Measurements from ENCODE around the gene CRYGC.

Gene CRYGC

DNA sequence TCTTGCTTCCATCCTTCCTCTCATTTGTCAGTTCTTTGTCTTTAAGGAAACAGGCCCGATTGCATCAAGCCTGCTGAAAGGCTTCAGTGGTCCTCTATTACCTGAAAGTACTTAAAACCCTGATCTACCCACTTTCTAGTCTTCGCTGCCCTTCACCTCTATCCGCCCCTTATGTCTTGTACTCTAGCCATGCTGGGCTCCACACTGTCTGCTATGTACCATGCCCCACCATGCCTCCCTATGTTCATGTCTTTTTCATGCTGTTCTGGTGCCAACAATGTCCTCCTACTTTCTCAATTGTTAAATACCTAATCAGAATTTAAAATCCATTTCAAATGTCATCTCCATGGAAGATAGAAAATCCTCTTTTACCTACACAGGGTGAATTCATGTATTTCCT lies 33.5 kb downstream of the CRYGC start:
- no peak overlapping the region for H3K4me3 Mint-ChIP-seq
- no peak overlapping the region for H3K27ac Mint-ChIP-seq
- H3K9me3 Mint-ChIP-seq = no peaks in the 10 kb centered on the region
- H3K4me1 Mint-ChIP-seq = peaks cover 2% of the 10 kb centered on the region
- no peak for DNase-seq (ENCODE audit: low spot score in 2 of 2)
- peaks cover 6% of the 10 kb centered on the region for H3K27me3 Mint-ChIP-seq
- H3K36me3 Mint-ChIP-seq = no peaks in the 10 kb centered on the region
- no peak for ATAC-seq (ENCODE audit: low read depth)

GRCh38 chr2:208093128-208093527 lies 36.5 kb downstream of the CRYGC start:
- Mint-ChIP-seq H3K4me1 (peaks cover 2% of the 10 kb centered on the region), H3K27ac (no peak overlapping the region), H3K27me3 (peaks cover 2% of the 10 kb centered on the region), H3K36me3 (peaks cover 2% of the 10 kb centered on the region), H3K4me3 (no peak overlapping the region), H3K9me3 (no peaks in the 10 kb centered on the region)
- DNase-seq (ENCODE audit: low spot score in 2 of 2) (no peak), ATAC-seq (ENCODE audit: low read depth) (no peak)

DNA sequence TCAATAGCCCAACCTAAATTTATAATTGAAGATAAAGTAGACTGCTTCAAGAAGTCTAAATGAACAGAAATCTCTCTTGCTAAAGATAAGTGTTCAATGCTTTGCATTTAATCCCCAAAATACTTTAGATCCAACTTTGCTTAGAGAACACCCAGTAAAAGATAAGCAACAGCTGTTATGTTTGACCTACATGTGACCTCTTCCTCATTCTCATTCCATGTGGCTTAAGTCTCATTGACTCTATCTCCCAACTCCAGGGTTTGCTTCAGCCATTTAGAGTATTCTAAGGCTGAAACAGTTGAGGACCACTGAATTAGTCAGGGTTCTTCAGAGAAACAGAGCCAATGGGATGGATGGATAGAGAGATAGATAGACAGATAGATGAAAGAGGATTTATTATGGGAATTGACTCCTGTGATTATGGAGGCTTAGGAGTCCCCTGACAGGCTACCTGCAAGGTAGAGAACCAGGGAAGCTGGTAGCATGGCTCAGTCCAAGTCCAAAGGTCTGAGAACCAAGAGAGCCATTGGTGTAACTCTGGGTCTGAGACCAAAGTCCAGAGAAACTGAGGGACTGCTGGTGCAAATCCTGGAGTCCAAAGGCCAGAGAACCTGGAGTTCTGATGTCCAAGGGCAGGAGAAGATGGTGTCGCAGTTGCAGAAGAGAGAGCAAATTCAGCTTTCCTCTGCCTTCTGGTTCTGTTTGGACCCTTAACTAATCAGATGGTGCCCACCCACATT lies 37.4 kb downstream of the CRYGC start:
- H3K4me3 Mint-ChIP-seq = no peak overlapping the region
- peaks cover 2% of the 10 kb centered on the region for H3K36me3 Mint-ChIP-seq
- H3K9me3 Mint-ChIP-seq = no peaks in the 10 kb centered on the region
- DNase-seq (ENCODE audit: low spot score in 2 of 2) (no peak), ATAC-seq (ENCODE audit: low read depth) (no peak)
- H3K4me1 Mint-ChIP-seq = peaks cover 2% of the 10 kb centered on the region
- H3K27ac Mint-ChIP-seq = no peak overlapping the region
- peaks cover 2% of the 10 kb centered on the region for H3K27me3 Mint-ChIP-seq

DNA sequence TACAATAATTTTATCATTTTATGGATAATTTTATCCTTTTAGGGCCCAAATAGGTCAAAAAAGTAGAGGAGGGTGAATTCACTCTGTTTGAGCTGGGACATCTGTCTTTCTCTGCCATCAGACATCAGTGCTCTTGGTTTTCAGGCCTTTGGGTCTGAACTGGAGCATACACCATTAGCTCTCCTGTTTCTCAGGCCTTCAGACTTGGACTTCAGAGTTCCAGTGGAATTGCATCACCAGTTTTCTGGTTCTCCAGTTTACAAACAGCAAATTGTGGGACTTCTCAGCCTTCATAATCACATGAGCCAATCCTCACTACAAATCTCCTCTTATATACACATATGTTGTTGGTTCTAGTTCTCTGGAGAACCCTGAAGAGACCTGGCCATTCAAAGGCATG lies 39.2 kb downstream of the CRYGC start:
- ATAC-seq (ENCODE audit: low read depth) (no peak), DNase-seq (ENCODE audit: low spot score in 2 of 2) (no peak)
- Mint-ChIP-seq H3K27ac (no peak overlapping the region), H3K36me3 (peaks cover 2% of the 10 kb centered on the region), H3K4me3 (no peak overlapping the region), H3K4me1 (peaks cover 2% of the 10 kb centered on the region), H3K27me3 (peaks cover 4% of the 10 kb centered on the region), H3K9me3 (no peaks in the 10 kb centered on the region)

DNA sequence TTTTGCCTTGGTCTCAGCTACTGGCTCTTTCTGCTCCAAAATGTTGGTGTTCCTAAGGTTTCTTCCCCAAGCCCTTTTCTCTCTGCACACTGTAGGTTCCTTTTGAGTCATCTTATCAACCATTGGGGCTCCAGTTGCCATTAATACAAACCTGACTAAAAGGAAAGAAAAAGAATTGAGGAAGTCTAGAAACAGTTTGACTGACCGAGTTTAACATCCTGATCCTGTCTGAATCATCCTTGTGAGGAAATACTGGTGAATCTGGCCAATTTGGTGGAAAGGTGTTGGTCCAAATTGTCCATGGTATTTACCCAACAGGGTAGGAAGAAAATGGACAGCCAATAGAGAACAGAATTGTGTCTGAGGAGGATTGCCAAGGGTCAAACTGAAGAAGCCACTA lies 43.6 kb downstream of the CRYGC start:
- ATAC-seq (ENCODE audit: low read depth) (no peak), DNase-seq (ENCODE audit: low spot score in 2 of 2) (no peak)
- no peak overlapping the region for H3K4me3 Mint-ChIP-seq
- H3K27ac Mint-ChIP-seq = no peak overlapping the region
- H3K9me3 Mint-ChIP-seq = no peaks in the 10 kb centered on the region
- H3K4me1 Mint-ChIP-seq = no peaks in the 10 kb centered on the region
- peaks cover 2% of the 10 kb centered on the region for H3K36me3 Mint-ChIP-seq
- H3K27me3 Mint-ChIP-seq = peaks cover 10% of the 10 kb centered on the region

DNA sequence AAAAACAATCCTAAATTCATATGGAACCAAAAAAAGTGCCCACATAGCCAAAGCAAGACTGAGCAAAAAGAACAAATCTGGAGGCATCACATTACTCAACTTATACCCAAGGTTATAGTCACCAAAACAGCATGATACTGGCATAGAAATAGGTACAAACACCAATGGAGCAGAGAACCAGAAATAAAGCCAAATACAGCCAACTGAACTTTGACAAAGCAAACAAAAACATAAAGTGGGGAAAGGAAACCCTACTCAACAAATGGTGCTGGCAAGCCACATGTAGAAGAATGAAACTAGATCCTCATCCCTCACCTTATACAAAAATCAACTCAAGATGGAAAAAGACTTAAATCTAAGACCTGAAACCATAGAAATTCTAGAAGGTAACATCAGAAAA lies 45.8 kb downstream of the CRYGC start:
- H3K4me1 Mint-ChIP-seq = no peaks in the 10 kb centered on the region
- peaks cover 17% of the 10 kb centered on the region for H3K27me3 Mint-ChIP-seq
- H3K27ac Mint-ChIP-seq = no peak overlapping the region
- DNase-seq (ENCODE audit: low spot score in 2 of 2) (no peak), ATAC-seq (ENCODE audit: low read depth) (no peak)
- peaks cover 3% of the 10 kb centered on the region for H3K36me3 Mint-ChIP-seq
- H3K9me3 Mint-ChIP-seq = peaks cover 3% of the 10 kb centered on the region
- H3K4me3 Mint-ChIP-seq = no peak overlapping the region

All from memory B cell (primary cell).